Measurements from ENCODE around the gene MYG1.

The MYG1 gene

DNA sequence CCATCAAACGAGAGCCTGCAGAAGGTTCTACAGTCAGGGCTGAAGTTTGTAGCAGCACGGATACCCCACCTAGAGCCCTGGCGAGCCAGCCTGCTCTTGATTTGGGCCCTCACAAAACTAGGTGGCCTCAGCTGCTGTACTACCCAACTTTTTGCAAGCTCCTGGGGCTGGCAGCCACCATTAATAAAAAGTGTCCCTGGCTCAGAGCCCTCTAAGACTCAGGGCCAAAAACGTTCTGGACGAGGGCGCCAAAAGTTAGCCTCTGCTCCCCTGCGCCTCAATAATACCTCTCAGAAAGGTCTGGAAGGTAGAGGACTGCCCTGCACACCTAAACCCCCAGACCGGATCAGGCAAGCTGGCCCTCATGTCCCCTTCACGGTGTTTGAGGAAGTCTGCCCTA is 13.0 kb upstream of the MYG1 start:
- in situ Hi-C loops (cut with MboI; ENCODE audit: low pct_unique_long_range_greater_than_20kb, low sequenced_read_pairs, unreplicated experiment), result loop anchor here (5.0 kb wide), 1 partner anchor 69 kb away; no protein-coding TSS in a partner anchor
- TF ChIP-seq, protein P1, sequence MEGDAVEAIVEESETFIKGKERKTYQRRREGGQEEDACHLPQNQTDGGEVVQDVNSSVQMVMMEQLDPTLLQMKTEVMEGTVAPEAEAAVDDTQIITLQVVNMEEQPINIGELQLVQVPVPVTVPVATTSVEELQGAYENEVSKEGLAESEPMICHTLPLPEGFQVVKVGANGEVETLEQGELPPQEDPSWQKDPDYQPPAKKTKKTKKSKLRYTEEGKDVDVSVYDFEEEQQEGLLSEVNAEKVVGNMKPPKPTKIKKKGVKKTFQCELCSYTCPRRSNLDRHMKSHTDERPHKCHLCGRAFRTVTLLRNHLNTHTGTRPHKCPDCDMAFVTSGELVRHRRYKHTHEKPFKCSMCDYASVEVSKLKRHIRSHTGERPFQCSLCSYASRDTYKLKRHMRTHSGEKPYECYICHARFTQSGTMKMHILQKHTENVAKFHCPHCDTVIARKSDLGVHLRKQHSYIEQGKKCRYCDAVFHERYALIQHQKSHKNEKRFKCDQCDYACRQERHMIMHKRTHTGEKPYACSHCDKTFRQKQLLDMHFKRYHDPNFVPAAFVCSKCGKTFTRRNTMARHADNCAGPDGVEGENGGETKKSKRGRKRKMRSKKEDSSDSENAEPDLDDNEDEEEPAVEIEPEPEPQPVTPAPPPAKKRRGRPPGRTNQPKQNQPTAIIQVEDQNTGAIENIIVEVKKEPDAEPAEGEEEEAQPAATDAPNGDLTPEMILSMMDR (IDR thresholded peaks at IDR 0.05; ENCODE audit: extremely low read depth, insufficient read depth, missing control alignments), result no peak
- DNase-seq (ENCODE audit: low spot score), result no peak

DNA sequence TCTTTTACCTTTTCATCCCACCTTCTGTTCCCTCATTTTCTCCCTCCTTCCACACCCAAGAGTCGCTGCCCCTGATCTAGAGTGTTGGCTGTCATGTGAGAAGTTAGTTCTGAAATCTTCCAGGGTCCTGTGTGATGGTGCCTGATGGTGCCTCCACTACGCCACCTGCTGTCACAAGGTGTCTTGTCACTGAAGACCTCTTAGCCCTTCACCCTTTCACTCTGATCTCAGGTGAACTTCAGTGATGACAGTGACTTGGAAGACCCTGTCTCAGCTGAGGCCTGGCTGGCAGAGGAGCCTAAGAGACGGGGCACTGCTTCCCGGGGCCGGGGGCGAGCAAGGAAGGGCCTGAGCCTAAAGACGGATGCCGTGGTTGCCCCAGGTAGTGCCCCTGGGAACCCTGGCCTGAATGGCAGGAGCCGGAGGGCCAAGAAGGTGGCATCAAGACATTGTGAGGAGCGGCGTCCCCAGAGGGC is 11.7 kb upstream of the MYG1 start:
- in situ Hi-C loops (cut with MboI; ENCODE audit: low pct_unique_long_range_greater_than_20kb, low sequenced_read_pairs, unreplicated experiment), result loop anchor here (5.0 kb wide), 1 partner anchor 70 kb away; no protein-coding TSS in a partner anchor
- DNase-seq (ENCODE audit: low spot score), result peak; percentile 81
- TF ChIP-seq, protein P1 (IDR thresholded peaks at IDR 0.05; ENCODE audit: extremely low read depth, insufficient read depth, missing control alignments), result peak; percentile 71

DNA sequence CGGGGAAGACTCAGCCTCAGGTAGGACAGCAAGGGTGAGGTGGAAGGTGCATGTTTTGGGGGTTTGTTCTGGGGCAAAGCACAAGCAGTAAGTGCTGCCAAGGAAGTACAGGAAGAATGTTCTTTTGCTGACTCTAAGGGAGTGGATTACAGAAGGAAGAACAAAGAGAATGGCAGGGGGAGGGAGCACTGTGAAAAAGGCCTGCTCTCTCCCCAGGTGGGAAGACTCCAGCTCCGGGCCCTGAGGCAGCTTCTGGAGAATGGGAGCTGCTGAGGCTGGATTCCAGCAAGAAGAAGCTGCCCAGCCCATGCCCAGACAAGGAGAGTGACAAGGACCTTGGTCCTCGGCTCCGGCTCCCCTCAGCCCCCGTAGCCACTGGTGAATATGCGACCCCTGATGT is 11.2 kb upstream of the MYG1 start:
- in situ Hi-C loops (cut with MboI; ENCODE audit: low pct_unique_long_range_greater_than_20kb, low sequenced_read_pairs, unreplicated experiment), result loop anchor here (5.0 kb wide), 1 partner anchor 71 kb away; no protein-coding TSS in a partner anchor
- TF ChIP-seq, protein P1 (IDR thresholded peaks at IDR 0.05; ENCODE audit: extremely low read depth, insufficient read depth, missing control alignments), result no peak
- no peak for DNase-seq (ENCODE audit: low spot score)

DNA sequence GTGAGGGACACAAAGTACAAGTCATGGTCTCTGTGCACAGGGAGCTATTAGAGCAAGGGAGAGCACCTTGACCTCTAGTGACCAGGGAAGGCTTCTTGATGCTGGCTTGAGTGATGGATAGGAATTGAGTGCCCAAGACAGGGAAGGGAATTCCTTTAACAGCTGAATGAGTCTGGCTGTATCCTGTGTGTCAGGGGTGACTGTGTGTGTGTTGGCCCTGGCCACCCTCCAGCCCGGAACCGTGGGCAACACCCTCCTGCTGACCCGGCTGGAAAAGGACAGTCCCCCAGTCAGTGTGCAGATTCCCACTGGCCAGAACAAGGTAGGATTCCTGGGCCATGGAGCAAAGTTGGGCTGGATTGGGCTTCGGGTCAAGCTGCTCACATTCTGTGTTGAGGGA is 9.6 kb upstream of the MYG1 start:
- TF ChIP-seq, protein P1 (IDR thresholded peaks at IDR 0.05; ENCODE audit: extremely low read depth, insufficient read depth, missing control alignments), result no peak
- DNase-seq (ENCODE audit: low spot score), result no peak
- in situ Hi-C loops (cut with MboI; ENCODE audit: low pct_unique_long_range_greater_than_20kb, low sequenced_read_pairs, unreplicated experiment), result loop anchor here (5.0 kb wide), 1 partner anchor 73 kb away; no protein-coding TSS in a partner anchor

DNA sequence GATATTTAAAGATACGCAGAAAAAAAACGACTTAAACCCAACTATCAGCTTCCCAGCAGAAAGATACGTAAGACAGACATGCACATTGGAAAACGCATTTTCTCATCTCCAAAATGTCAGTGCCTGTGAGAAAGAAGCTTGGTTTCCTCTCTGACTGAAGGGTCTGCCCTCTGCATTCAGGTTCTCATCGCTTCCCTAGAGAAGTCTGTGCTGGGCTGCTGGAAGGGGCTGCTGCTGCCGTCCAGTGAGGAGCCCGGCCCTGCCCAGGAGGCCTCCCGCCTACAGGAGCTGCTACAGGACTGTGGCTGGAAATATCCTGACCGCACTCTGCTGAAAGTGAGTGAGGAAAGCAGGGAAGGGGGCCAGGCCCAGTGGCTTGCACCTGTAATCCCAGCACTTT is 8.8 kb upstream of the MYG1 start:
- no peak for DNase-seq (ENCODE audit: low spot score)
- in situ Hi-C loops (cut with MboI; ENCODE audit: low pct_unique_long_range_greater_than_20kb, low sequenced_read_pairs, unreplicated experiment), result no loop called here
- TF ChIP-seq, protein P1 (IDR thresholded peaks at IDR 0.05; ENCODE audit: extremely low read depth, insufficient read depth, missing control alignments), result no peak

DNA sequence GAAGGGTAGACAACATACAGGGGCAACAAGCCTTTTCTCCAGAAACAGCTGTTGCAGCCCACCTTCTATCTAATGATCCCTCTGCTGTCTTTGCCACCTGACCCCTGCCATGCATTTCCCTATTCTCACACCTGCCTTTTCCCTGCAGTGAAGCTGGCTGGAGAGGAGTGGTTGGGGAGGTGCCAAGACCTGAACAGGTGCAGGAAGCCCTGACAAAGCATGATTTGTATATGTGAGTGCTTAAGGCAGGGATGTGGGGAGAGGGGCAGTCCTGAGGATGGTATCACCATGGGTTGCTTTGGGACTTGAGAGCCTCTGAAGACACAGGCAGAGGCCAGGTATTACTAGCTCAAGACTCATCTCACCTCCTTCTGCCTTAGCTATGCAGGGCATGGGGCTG is 7.1 kb upstream of the MYG1 start:
- in situ Hi-C loops (cut with MboI; ENCODE audit: low pct_unique_long_range_greater_than_20kb, low sequenced_read_pairs, unreplicated experiment), result no loop called here
- no peak for DNase-seq (ENCODE audit: low spot score)
- TF ChIP-seq, protein P1 (IDR thresholded peaks at IDR 0.05; ENCODE audit: extremely low read depth, insufficient read depth, missing control alignments), result no peak
